Ureter (tissue), 1 donor: Measurements from ENCODE around the gene TMEM132D. TPM values are rescaled to one million over a fixed set of nuclear protein-coding genes. Genes with fewer than 3 reads are reported as not detected.
"Not testable (repeated sequence)": the region's sequence is repeated elsewhere in the genome, so short reads cannot be mapped to it uniquely, and the experiment has no call there.

Experiments
- DNase-seq: peaks from one replicate; pipeline ENCODE4 v3.0.0-alpha.2; 2020; ENCODE audit warnings: low spot score
- total RNA-seq: library from RNA; stranded (reverse); gene quantifications from one replicate; pipeline ENCODE4 v1.2.4, GENCODE V29; 2023
- donor health status: DM: yes; HTN: yes; CAD: no.

Gene TMEM132D
- total RNA-seq, 1 donor from 2014 or later = not detected

GRCh38 chr12:129589503-129589902, 314.3 kb downstream of the TMEM132D start:
- DNase-seq = no peak

- no peak for DNase-seq
Observed at GRCh38 chr12:129588142-129588541, 315.7 kb downstream of the TMEM132D start.

GRCh38 chr12:129585296-129585695, 318.5 kb downstream of the TMEM132D start:
- DNase-seq = no peak

GRCh38 chr12:129579879-129580278, 323.9 kb downstream of the TMEM132D start:
- no peak for DNase-seq

GRCh38 chr12:129571901-129572494, 331.8 kb downstream of the TMEM132D start:
- no peak for DNase-seq

GRCh38 chr12:129570796-129571400, 332.9 kb downstream of the TMEM132D start:
- DNase-seq = no peak

GRCh38 chr12:129566800-129567199, 337.0 kb downstream of the TMEM132D start:
- DNase-seq = no peak

- DNase-seq = no peak
Observed at GRCh38 chr12:129564768-129565167, 339.1 kb downstream of the TMEM132D start.

- no peak for DNase-seq
Observed at GRCh38 chr12:129563266-129563665, 340.6 kb downstream of the TMEM132D start.

- DNase-seq = no peak
Observed at GRCh38 chr12:129561304-129561703, 342.5 kb downstream of the TMEM132D start.

- no peak for DNase-seq
Observed at GRCh38 chr12:129559776-129560175, 344.0 kb downstream of the TMEM132D start.

- DNase-seq = no peak
Observed at GRCh38 chr12:129558036-129558435, 345.8 kb downstream of the TMEM132D start.

- DNase-seq = no peak
Observed at GRCh38 chr12:129556082-129556481, 347.7 kb downstream of the TMEM132D start.

- DNase-seq = no peak
Observed at GRCh38 chr12:129552996-129553750, 350.7 kb downstream of the TMEM132D start.

- DNase-seq = no peak
Observed at GRCh38 chr12:129551441-129551840, 352.4 kb downstream of the TMEM132D start.

GRCh38 chr12:129550353-129550752, 353.5 kb downstream of the TMEM132D start:
- no peak for DNase-seq

- no peak for DNase-seq
Observed at GRCh38 chr12:129549656-129550055, 354.2 kb downstream of the TMEM132D start.

- not testable (repeated sequence) for DNase-seq
Observed at GRCh38 chr12:129549020-129549419, 354.8 kb downstream of the TMEM132D start.

GRCh38 chr12:129544716-129545115, 359.1 kb downstream of the TMEM132D start:
- no peak for DNase-seq

- no peak for DNase-seq
Observed at GRCh38 chr12:129540954-129541353, 362.9 kb downstream of the TMEM132D start.

GRCh38 chr12:129540249-129540648, 363.6 kb downstream of the TMEM132D start:
- DNase-seq = no peak

- DNase-seq = peak; percentile 43
Observed at GRCh38 chr12:129538724-129539335, 365.0 kb downstream of the TMEM132D start.

- no peak for DNase-seq
Observed at GRCh38 chr12:129538137-129538536, 365.7 kb downstream of the TMEM132D start.
